ENCODE results near the gene C9orf85. TPM values are rescaled to one million over a fixed set of nuclear protein-coding genes. Genes with fewer than 3 reads are reported as not detected.

Gene C9orf85
- total and polyA plus RNA-seq, 2 of the 8 experiments (the other 6 are each of a cell fraction or from before 2014, with no cell fraction given) = 6.3 to 14.5 TPM

DNA sequence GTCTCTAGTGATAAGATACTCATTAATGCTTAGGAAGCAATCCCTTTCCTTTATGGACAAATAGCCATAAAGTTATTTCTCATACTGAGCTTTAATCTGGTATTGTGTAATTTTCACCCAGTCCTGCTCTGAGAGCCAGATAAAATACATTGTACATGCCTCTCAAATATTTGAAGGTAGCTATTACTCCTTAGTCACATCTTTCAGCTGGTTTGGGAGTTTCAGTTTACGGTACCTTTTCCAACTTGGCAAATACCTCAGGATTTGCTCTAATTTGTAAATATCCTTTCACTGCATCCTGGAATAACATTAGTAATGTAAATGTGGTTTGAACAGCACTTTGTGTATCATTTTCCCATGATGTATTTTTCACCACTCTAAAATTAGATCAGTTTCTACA lies 47.8 kb upstream of the C9orf85 start:
- Histone ChIP-seq H4K5ac (ENCODE audit: insufficient read length, low read depth, low read length) (no peak overlapping the region), H3K4me3 (ENCODE audit: extremely low read depth in 1 of 4, insufficient read depth in 2 of 4, low read depth in 3 of 4, low read length in 4 of 4) (no peak overlapping the region), H3K23me2 (ENCODE audit: low read depth, low read length) (no peaks in the 10 kb centered on the region), H2BK12ac (ENCODE audit: low read depth, low read length) (no peak overlapping the region), H4K20me1 (replicated peaks in 1 of 2; ENCODE audit: control insufficient read depth in 1 of 2, insufficient read depth in 2 of 2, low read length in 2 of 2) (no peaks in the 10 kb centered on the region), H3K14ac (ENCODE audit: insufficient read length) (no peak overlapping the region), H3K4me2 (ENCODE audit: insufficient read depth in 1 of 2, low read depth in 2 of 2, low read length in 2 of 2) (no peak overlapping the region), H3K27ac (ENCODE audit: low read depth, low read length) (no peak overlapping the region), H3K9ac (replicated peaks in 1 of 4; ENCODE audit: extremely low read depth in 1 of 4, low read depth in 3 of 4, low read length in 3 of 4) (no peak overlapping the region), H3K4me1 (replicated peaks in 1 of 4; ENCODE audit: control insufficient read depth in 3 of 4, insufficient read depth in 4 of 4, low read length in 3 of 4) (no peaks in the 10 kb centered on the region; a peak in 1 of 7 replicates), H3K27me3 (replicated peaks in 1 of 4; ENCODE audit: control insufficient read depth in 3 of 4, extremely low read depth in 1 of 4, insufficient read depth in 3 of 4, low read length in 3 of 4) (no peaks in the 10 kb centered on the region), H2AFZ (ENCODE audit: low read length) (no peak overlapping the region), H3K79me2 (ENCODE audit: control insufficient read depth in 1 of 2, insufficient read depth in 2 of 2, low read length in 2 of 2) (peaks cover 0 to 20% of the 10 kb centered on the region in 2 experiments; a peak in 2 of 4 replicates), H2BK15ac (ENCODE audit: low read length) (no peak overlapping the region), H3K23ac (ENCODE audit: insufficient read length) (no peak overlapping the region), H2BK5ac (ENCODE audit: low read depth, low read length) (no peak overlapping the region), H4K91ac (replicated peaks; ENCODE audit: insufficient read length, low read length) (no peak overlapping the region), H3K4ac (replicated peaks; ENCODE audit: insufficient read length, low read depth, low read length) (no peak overlapping the region), H3K36me3 (ENCODE audit: control insufficient read depth in 2 of 4, insufficient read depth in 4 of 4, low read length in 3 of 4) (peaks cover 0 to 43% (median 8%) of the 10 kb centered on the region in 4 experiments; a peak in 6 of 8 replicates), H3K56ac (replicated peaks; ENCODE audit: insufficient read length, low read depth, low read length) (no peak overlapping the region), H3K9me3 (ENCODE audit: insufficient read depth in 2 of 2, low read depth in 1 of 2, low read length in 1 of 2) (no peaks in the 10 kb centered on the region; a peak in 1 of 4 replicates), H4K8ac (ENCODE audit: extremely low read depth, insufficient read depth, low read length) (no peak overlapping the region), H2BK20ac (ENCODE audit: low read length) (no peak overlapping the region), H2BK120ac (replicated peaks; ENCODE audit: low read depth, low read length) (no peak overlapping the region), H3K79me1 (ENCODE audit: low read depth, low read length) (no peaks in the 10 kb centered on the region), H2AK5ac (ENCODE audit: low read depth, low read length) (no peak overlapping the region), H3K18ac (ENCODE audit: extremely low read depth, low read length) (no peak overlapping the region)
- ChIA-PET CTCF (ENCODE audit: partially characterized antibody) (interaction anchor here (1.0 kb wide), 1 partner anchor 24 kb away, joined by 3 read pairs; no protein-coding TSS in a partner anchor), POLR2A (ENCODE audit: partially characterized antibody) (interaction anchor here (0.6 to 1.4 kb wide), 7 partner anchors 11 to 134 kb away, joined by 3 to 5 read pairs (median 4); partner anchors contain the start of genes ABHD17B and C9orf85)
- 100% methylated on average over 1 of the region's 1 CpG; no CpG with 5 or more reads in 1 of the 2 experiments for WGBS, 2 experiments (ENCODE audit: extremely low coverage in 1 of 2, insufficient coverage in 1 of 2, insufficient read length in 1 of 2, insufficient replicate concordance in 2 of 2, low coverage in 1 of 2, low lambda C conversion rate in 2 of 2, missing lambda C conversion rate in 1 of 2)
- no peak for FAIRE-seq
- no peak for DNase-seq (ENCODE audit: low read depth in 1 of 2, low spot score in 2 of 2)
- TF ChIP-seq HDAC2 (IDR thresholded peaks at IDR 0.05; ENCODE audit: borderline replicate concordance in 1 of 2, low read depth in 2 of 2, low read length in 2 of 2) (no peak), SIRT6 (IDR thresholded peaks at IDR 0.05; ENCODE audit: low read length) (no peak), SP1 (IDR thresholded peaks at IDR 0.05; ENCODE audit: low read depth, low read length) (no peak), SRF (IDR thresholded peaks at IDR 0.05; ENCODE audit: low read depth, low read length) (no peak), SIN3A (conservative IDR thresholded peaks at IDR 0.05 in 1 of 2, IDR thresholded peaks at IDR 0.05 in 1 of 2; ENCODE audit: low read depth in 1 of 2, low read length in 2 of 2) (no peak), CHD2 (IDR thresholded peaks at IDR 0.05; ENCODE audit: low read length) (no peak), SAP30 (IDR thresholded peaks at IDR 0.05; ENCODE audit: insufficient read depth, insufficient replicate concordance, low read length) (no peak), PHF8 (conservative IDR thresholded peaks at IDR 0.05; ENCODE audit: low read depth, low read length) (no peak), JUN (IDR thresholded peaks at IDR 0.05; ENCODE audit: low read depth, low read length) (no peak), POLR2AphosphoS5 (IDR thresholded peaks at IDR 0.05; ENCODE audit: low read depth, low read length) (no peak), TCF12 (IDR thresholded peaks at IDR 0.05; ENCODE audit: low read depth, low read length) (no peak), RFX5 (IDR thresholded peaks at IDR 0.05; ENCODE audit: borderline replicate concordance, low read depth, low read length) (no peak), CTBP2 (IDR thresholded peaks at IDR 0.05; ENCODE audit: borderline replicate concordance, insufficient read depth, insufficient read length, low read length) (no peak), BCL11A (IDR thresholded peaks at IDR 0.05; ENCODE audit: low read depth in 2 of 2, low read length in 2 of 2) (no peak)
